HEK293 (cell line): ENCODE data around the gene NEO1.

ENCODE experiments used
- BCL6B ChIP-seq: fragments of 450-650 bp; formaldehyde crosslinking; IDR thresholded peaks from 2 replicates; pipeline ENCODE4 v1.5.1; 2017; ENCODE audit warnings: missing biosample characterization, missing genetic modification characterization
- CTCF ChIP-seq: fragments of 450-650 bp; formaldehyde crosslinking; IDR thresholded peaks from 2 replicates; pipeline ENCODE4 v1.5.1; 2016; ENCODE audit warnings: missing biosample characterization, missing genetic modification characterization
- GLI4 ChIP-seq: fragments of 450-650 bp; formaldehyde crosslinking; IDR thresholded peaks from 2 replicates; pipeline ENCODE4 v1.5.1; 2016; ENCODE audit warnings: missing biosample characterization, missing genetic modification characterization
- GLIS2 ChIP-seq: fragments of 450-650 bp; formaldehyde crosslinking; IDR thresholded peaks from 2 replicates; pipeline ENCODE4 v1.5.1; 2016; ENCODE audit warnings: missing biosample characterization, missing genetic modification characterization
- KLF7 ChIP-seq: fragments of 450-650 bp; formaldehyde crosslinking; IDR thresholded peaks from 2 replicates; pipeline ENCODE4 v1.5.1; 2016; ENCODE audit warnings: missing biosample characterization, missing genetic modification characterization, borderline replicate concordance
- PRDM10 ChIP-seq: fragments of 450-650 bp; formaldehyde crosslinking; IDR thresholded peaks from 2 replicates; pipeline ENCODE4 v1.5.1; 2016; ENCODE audit warnings: missing biosample characterization, missing genetic modification characterization
- TRIM28 ChIP-seq: IDR thresholded peaks from 2 replicates; pipeline ENCODE4 v1.6.1; 2011; ENCODE audit warnings: low read length, control low read depth, borderline replicate concordance
- ZBTB11 ChIP-seq: fragments of 450-650 bp; formaldehyde crosslinking; conservative IDR thresholded peaks from 2 replicates; pipeline ENCODE4 v1.5.1; 2016; ENCODE audit warnings: low read depth, missing biosample characterization, missing genetic modification characterization
- ZBTB21 ChIP-seq: fragments of 450-650 bp; formaldehyde crosslinking; IDR thresholded peaks from 2 replicates; pipeline ENCODE4 v1.5.1; 2017; ENCODE audit warnings: missing biosample characterization, missing genetic modification characterization
- ZNF121 ChIP-seq: fragments of 450-650 bp; formaldehyde crosslinking; IDR thresholded peaks from 2 replicates; pipeline ENCODE4 v1.5.1; 2016; ENCODE audit warnings: missing biosample characterization, missing genetic modification characterization
- ZNF211 ChIP-seq: fragments of 450-650 bp; formaldehyde crosslinking; IDR thresholded peaks from 2 replicates; pipeline ENCODE4 v1.5.1; 2016; ENCODE audit warnings: low read depth, missing biosample characterization, missing genetic modification characterization
- ZNF350 ChIP-seq: fragments of 450-650 bp; formaldehyde crosslinking; IDR thresholded peaks from 2 replicates; pipeline ENCODE4 v1.5.0; 2017; ENCODE audit warnings: missing biosample characterization, mild to moderate bottlenecking, missing genetic modification characterization
- ZNF362 ChIP-seq: fragments of 450-650 bp; formaldehyde crosslinking; IDR thresholded peaks from 2 replicates; pipeline ENCODE4 v1.5.1; 2016; ENCODE audit warnings: missing biosample characterization, missing genetic modification characterization
- ZNF404 ChIP-seq: fragments of 450-650 bp; formaldehyde crosslinking; IDR thresholded peaks from 2 replicates; pipeline ENCODE4 v1.5.1; 2017; ENCODE audit warnings: missing biosample characterization, missing genetic modification characterization
- ZNF530 ChIP-seq: fragments of 450-650 bp; formaldehyde crosslinking; IDR thresholded peaks from 2 replicates; pipeline ENCODE4 v1.5.1; 2016; ENCODE audit warnings: low read depth, missing biosample characterization, missing genetic modification characterization
- ZNF558 ChIP-seq: fragments of 450-650 bp; formaldehyde crosslinking; IDR thresholded peaks from 2 replicates; pipeline ENCODE4 v1.5.1; 2016; ENCODE audit warnings: missing biosample characterization, missing genetic modification characterization
- ZNF664 ChIP-seq: fragments of 450-650 bp; formaldehyde crosslinking; IDR thresholded peaks from 2 replicates; pipeline ENCODE4 v1.5.1; 2016; ENCODE audit warnings: missing biosample characterization, missing genetic modification characterization
- ZNF768 ChIP-seq: fragments of 450-650 bp; formaldehyde crosslinking; IDR thresholded peaks from 2 replicates; pipeline ENCODE4 v1.5.1; 2018; ENCODE audit warnings: missing biosample characterization, mild to moderate bottlenecking, missing genetic modification characterization

Gene NEO1

GRCh38 chr15:73009066-73010056 lies 42.9 kb upstream of the NEO1 start (continued):
- TF ChIP-seq ZNF664 (no peak), ZNF558 (tag by site-specific recombination) (no peak), ZNF404 (tag by site-specific recombination) (no peak), ZBTB11 (tag by site-specific recombination) (no peak), TRIM28 (no peak), ZNF530 (tag by site-specific recombination) (no peak), ZNF768 (no peak), PRDM10 (peak; percentile 66; the same call in 1 of the 2 replicates), ZBTB21 (tag by site-specific recombination) (no peak), ZNF211 (tag by site-specific recombination) (no peak), GLIS2 (tag by site-specific recombination) (no peak), KLF7 (tag by site-specific recombination) (no peak), GLI4 (tag by site-specific recombination) (no peak), BCL6B (tag by site-specific recombination) (no peak), ZNF362 (tag by site-specific recombination) (no peak), ZNF121 (0 out of 2 replicates have a peak, but pooled peaks have one; percentile 27), CTCF (tag by site-specific recombination) (peak; percentile 21; the same call in 1 of the 2 replicates), ZNF350 (tag by site-specific recombination) (no peak)
